HG03025 (cell line): Measurements from ENCODE around the gene C10orf67.
A peak's percentile ranks its signal among the peaks of the same experiment; 100 is the strongest.

Source experiments
- ATAC-seq: cut with Tn5 transposase; IDR thresholded peaks from one replicate; pipeline ENCODE4 v1.9.1; 2021; ENCODE audit warnings: mild to moderate bottlenecking, moderate library complexity; ENCODE audit not compliant: unreplicated experiment, low FRiP score

Gene C10orf67

GRCh38 chr10:23174977-23175512, 169.6 kb downstream of the C10orf67 start:
- no peak for ATAC-seq

DNA sequence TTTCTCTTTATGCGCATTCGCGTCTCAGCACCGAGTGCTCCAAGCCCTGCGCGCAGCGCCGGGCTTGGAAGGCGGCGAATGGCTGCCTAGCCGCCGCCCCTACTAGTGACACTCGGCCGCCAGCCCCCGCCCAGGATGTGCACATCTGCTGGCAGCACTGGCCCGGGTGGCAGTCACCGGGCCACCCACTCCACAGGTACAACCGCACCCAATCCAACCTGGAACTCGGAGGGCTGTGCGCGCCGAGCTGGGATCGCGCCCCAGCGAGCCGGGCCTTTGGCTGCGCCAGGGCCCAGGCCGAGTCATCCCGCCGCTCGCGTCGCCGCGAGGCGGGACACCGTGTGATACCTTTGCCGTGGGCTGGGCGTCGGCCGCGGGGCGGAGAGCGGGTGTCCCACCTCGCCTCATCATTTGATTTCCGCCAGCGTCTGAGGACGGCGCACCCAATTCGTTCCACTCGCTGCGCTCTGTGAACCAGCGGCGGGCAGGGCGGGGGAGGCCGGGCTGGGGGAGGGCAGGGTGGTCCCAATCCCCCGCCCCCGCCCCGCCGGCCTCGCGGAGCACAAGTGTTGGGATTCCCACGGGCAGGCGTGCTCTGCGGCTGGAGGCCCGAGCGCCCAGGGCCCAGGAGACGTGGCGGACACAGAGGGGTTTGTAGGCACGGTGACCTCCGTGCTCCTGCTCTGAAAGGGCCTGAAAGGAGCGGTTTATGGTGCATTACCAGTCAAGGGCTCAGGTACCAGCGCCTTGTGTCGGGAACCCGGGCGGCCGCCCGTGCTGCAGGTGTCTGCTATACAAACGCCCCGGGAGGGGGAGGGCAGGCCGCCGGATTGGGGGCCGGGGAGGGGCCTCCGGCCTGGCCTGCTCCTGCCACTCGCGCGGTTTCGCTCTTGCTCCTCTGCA, 170.3 kb downstream of the C10orf67 start:
- ATAC-seq, result no peak

GRCh38 chr10:23173214-23174073, 171.2 kb downstream of the C10orf67 start:
- no peak for ATAC-seq

GRCh38 chr10:23172429-23173213, 172.0 kb downstream of the C10orf67 start:
- no peak for ATAC-seq

DNA sequence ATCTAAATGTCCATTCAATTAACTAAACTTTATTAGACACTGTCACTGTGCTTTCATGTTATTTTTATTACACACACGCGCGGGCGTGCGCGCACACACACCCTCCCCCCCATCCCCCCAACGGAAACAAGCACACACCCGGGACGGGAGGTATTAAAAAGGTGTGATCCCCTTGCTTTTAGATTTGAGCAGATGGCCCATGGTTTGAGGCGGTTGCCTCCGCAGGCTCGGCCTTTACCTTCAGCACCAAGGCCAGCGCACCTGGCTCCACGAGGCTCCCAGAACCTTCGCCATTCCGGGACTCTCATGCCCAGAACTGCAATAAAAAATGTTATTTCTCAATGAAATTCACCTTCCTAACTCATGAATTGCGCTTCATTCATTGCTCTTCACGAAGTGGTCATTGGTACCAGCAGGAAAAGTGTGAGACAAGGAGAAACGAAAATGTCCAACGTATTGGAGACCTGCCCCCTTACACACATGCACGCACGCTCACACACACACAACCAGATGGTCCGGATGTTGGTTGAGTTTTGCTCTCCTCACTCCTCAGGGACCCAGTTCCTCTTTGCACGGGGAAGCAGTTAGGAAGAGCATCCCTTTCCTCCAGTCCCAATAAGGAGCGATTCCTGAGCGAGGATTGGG, 173.2 kb downstream of the C10orf67 start:
- no peak for ATAC-seq

DNA sequence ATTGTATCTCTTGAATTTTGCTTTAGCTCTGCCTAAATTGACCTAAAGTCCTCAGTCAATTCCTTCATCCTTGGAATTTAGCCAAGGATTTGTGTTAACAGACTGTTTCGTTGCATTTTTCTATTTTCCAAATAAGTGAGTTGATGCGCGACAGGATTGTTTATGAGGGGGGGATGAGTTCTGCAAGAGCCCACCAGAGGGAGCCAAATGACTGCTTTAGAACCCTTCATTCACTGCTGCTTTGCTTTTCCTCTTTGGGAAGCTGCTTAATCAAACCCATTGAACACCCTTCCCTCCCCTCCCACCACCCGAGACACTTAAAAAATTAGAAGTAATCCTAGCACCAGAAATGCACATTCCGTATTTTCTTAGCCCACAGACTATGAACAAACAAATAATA, 186.2 kb downstream of the C10orf67 start:
- ATAC-seq, result peak; percentile 76

DNA sequence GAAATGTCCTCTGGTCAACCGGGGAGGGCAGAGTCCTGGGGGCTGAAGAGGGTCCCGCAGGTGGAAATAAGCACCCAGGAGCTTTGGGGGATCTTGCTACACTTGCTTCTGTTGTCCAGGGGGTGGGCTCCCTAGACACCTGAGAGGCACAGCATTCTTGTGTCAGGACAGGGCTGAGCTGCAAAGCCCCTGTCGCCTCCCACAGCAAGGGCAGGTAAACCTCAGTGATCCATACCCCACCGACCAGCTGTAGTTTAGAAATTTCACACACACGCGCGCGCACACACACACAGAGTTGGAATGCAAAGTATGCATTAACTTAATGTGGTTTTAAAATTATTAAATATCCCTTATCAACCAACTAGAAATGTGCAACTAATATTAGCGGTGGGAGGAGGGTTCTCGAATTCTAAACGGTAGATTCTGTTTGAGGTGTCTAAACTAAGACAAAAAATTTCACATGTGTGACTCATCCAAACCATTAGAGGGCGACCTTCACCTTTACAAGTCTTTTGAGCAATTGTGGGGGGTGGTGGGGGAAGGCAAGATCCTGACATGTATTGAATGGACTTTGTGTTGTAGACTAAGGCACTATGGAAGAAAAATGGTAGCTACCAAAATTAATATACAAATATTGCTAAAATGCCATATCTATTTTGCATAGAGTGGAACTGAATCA, 186.8 kb downstream of the C10orf67 start:
- ATAC-seq, result peak; percentile 63

- no peak for ATAC-seq
These were observed 187.3 kb downstream of the C10orf67 start for GRCh38 chr10:23157239-23157681.

- no peak for ATAC-seq
These were observed 188.0 kb downstream of the C10orf67 start for GRCh38 chr10:23156447-23157150.

- ATAC-seq, result no peak
These were observed 189.4 kb downstream of the C10orf67 start for GRCh38 chr10:23155169-23155568.
